ENCODE results near the gene MYH9. TPM values are rescaled to one million over a fixed set of nuclear protein-coding genes. Genes with fewer than 3 reads are reported as not detected.

Gene MYH9
- total RNA-seq, 3 donors from 2014 or later (not counting 1 experiment from before 2014, with no cell fraction given) = 803 to 1,038 (median 808) TPM

GRCh38 chr22:36384766-36385481 lies 2.8 kb downstream of the MYH9 start:
- Mint-ChIP-seq H3K4me1 (peaks cover 51 to 56% of the 10 kb centered on the region in 2 donors), H3K4me3 (peak overlapping the region; percentile 96), H3K36me3 (no peaks in the 10 kb centered on the region), H3K27ac (peak overlapping the region; percentile 97), H3K9me3 (no peaks in the 10 kb centered on the region), H3K27me3 (ENCODE audit: low read depth in 2 of 2) (no peaks in the 10 kb centered on the region)
- ATAC-seq = no peak
- Histone ChIP-seq H3K9me3 (ENCODE audit: control insufficient read depth, insufficient read depth, low read length) (no peaks in the 10 kb centered on the region), H3K4me1 (ENCODE audit: control insufficient read depth, insufficient read depth, low read length) (peaks cover 69% of the 10 kb centered on the region), H3K36me3 (ENCODE audit: control insufficient read depth, insufficient read depth, low read length) (peaks cover 7% of the 10 kb centered on the region), H3K27me3 (ENCODE audit: control insufficient read depth, insufficient read depth, low read length) (no peaks in the 10 kb centered on the region), H3K4me3 (ENCODE audit: low read length) (peak overlapping the region; percentile 67), H3K27ac (ENCODE audit: low read length) (peak overlapping the region; percentile 78)
- peak in 1 of 2 donors; percentile 80 for DNase-seq
- TF ChIP-seq CTCF (IDR thresholded peaks at IDR 0.05) = no peak
- 8% methylated on average over 6 of the region's 7 CpGs for WGBS (ENCODE audit: insufficient coverage)
- intact Hi-C loops (cut with micrococcal nuclease) = loop anchor here (5.0 kb wide), 2 partner anchors 67 to 87 kb away; no protein-coding TSS in a partner anchor

- 0% methylated on average over 4 of the region's 4 CpGs for WGBS (ENCODE audit: insufficient coverage)
- Mint-ChIP-seq H3K27me3 (ENCODE audit: low read depth in 2 of 2) (no peaks in the 10 kb centered on the region), H3K27ac (peak overlapping the region; percentile 97), H3K4me3 (peak overlapping the region; percentile 85), H3K9me3 (no peaks in the 10 kb centered on the region), H3K4me1 (peaks cover 60 to 65% of the 10 kb centered on the region in 2 donors), H3K36me3 (no peaks in the 10 kb centered on the region)
- Histone ChIP-seq H3K27ac (ENCODE audit: low read length) (peak overlapping the region; percentile 54), H3K9me3 (ENCODE audit: control insufficient read depth, insufficient read depth, low read length) (no peaks in the 10 kb centered on the region), H3K4me3 (ENCODE audit: low read length) (no peak overlapping the region), H3K4me1 (ENCODE audit: control insufficient read depth, insufficient read depth, low read length) (peaks cover 81% of the 10 kb centered on the region), H3K36me3 (ENCODE audit: control insufficient read depth, insufficient read depth, low read length) (peaks cover 11% of the 10 kb centered on the region), H3K27me3 (ENCODE audit: control insufficient read depth, insufficient read depth, low read length) (no peaks in the 10 kb centered on the region)
- TF ChIP-seq CTCF (IDR thresholded peaks at IDR 0.05) = no peak
- intact Hi-C loops (cut with micrococcal nuclease) = loop anchor here (2.0 kb wide), 1 partner anchor 26 kb away; no protein-coding TSS in a partner anchor
- peak; percentile 71 to 81 for DNase-seq
- ATAC-seq = peak; percentile 19 to 39 (median 22)
These were observed 4.6 kb downstream of the MYH9 start for GRCh38 chr22:36383110-36383581.

GRCh38 chr22:36381513-36382128 lies 6.1 kb downstream of the MYH9 start:
- Mint-ChIP-seq H3K27ac (peak overlapping the region; percentile 90 to 100), H3K9me3 (no peaks in the 10 kb centered on the region), H3K27me3 (ENCODE audit: low read depth in 2 of 2) (no peaks in the 10 kb centered on the region), H3K4me1 (peaks cover 72 to 75% of the 10 kb centered on the region in 2 donors), H3K4me3 (peak overlapping the region; percentile 13), H3K36me3 (no peaks in the 10 kb centered on the region)
- no peak overlapping the region for H3K4me3 ChIP-seq (ENCODE audit: low read length)
- no peak for TF ChIP-seq CTCF (IDR thresholded peaks at IDR 0.05)
- intact Hi-C loops (cut with micrococcal nuclease) = loop anchor here (2.0 kb wide), 1 partner anchor 25 kb away; no protein-coding TSS in a partner anchor
- peaks cover 95% of the 10 kb centered on the region for H3K4me1 ChIP-seq (ENCODE audit: control insufficient read depth, insufficient read depth, low read length)
- H3K27ac ChIP-seq (ENCODE audit: low read length) = peak overlapping the region; percentile 19
- peaks cover 11% of the 10 kb centered on the region for H3K36me3 ChIP-seq (ENCODE audit: control insufficient read depth, insufficient read depth, low read length)
- H3K27me3 ChIP-seq (ENCODE audit: control insufficient read depth, insufficient read depth, low read length) = no peaks in the 10 kb centered on the region
- DNase-seq = peak in 1 of 2 donors; percentile 45
- ATAC-seq = no peak
- H3K9me3 ChIP-seq (ENCODE audit: control insufficient read depth, insufficient read depth, low read length) = no peaks in the 10 kb centered on the region
- WGBS (ENCODE audit: insufficient coverage) = 50% methylated on average over 5 of the region's 5 CpGs
